A549 (cell line): ENCODE measurements around the gene MATK.

Source experiments
- CTCF ChIP-seq: fragments of >200 bp; sonication (Bioruptor Twin); formaldehyde crosslinking; IDR thresholded peaks from 3 replicates; pipeline ENCODE4 v1.5.1; 2016
- ESRRA ChIP-seq: fragments of 150-350 bp; IDR thresholded peaks from 2 replicates; pipeline ENCODE4 v1.6.1; 2014; ENCODE audit warnings: mild to moderate bottlenecking, low read length, borderline replicate concordance
- MAX ChIP-seq: IDR thresholded peaks from 2 replicates; pipeline ENCODE4 v1.6.1; 2012
- POLR2A ChIP-seq: IDR thresholded peaks from 2 replicates; pipeline ENCODE4 v1.6.1; 2012; ENCODE audit warnings: mild to moderate bottlenecking, low read length
- REST ChIP-seq: fragments of 200-600 bp; sonication (generic); IDR thresholded peaks from 2 replicates; pipeline ENCODE4 v1.6.1; 2016; ENCODE audit warnings: antibody characterized with exemption, mild to moderate bottlenecking, moderate library complexity

- no peak for TF ChIP-seq CTCF
- TF ChIP-seq POLR2A = no peak
- no peak for TF ChIP-seq MAX
- TF ChIP-seq REST = no peak
- TF ChIP-seq ESRRA = no peak
Observed at GRCh38 chr19:3782330-3782729, 3.9 kb downstream of the MATK start.
